HUDEP-2 (cell line): ENCODE data around the gene TFDP1.

ENCODE experiments used
- DNase-seq, 76 experiments: peaks; one replicate each; lab custom pipeline; 2025; ENCODE audit not compliant: unreplicated experiment in 76 of 76; lab: John Stamatoyannopoulos, UW

Gene TFDP1, protein sequence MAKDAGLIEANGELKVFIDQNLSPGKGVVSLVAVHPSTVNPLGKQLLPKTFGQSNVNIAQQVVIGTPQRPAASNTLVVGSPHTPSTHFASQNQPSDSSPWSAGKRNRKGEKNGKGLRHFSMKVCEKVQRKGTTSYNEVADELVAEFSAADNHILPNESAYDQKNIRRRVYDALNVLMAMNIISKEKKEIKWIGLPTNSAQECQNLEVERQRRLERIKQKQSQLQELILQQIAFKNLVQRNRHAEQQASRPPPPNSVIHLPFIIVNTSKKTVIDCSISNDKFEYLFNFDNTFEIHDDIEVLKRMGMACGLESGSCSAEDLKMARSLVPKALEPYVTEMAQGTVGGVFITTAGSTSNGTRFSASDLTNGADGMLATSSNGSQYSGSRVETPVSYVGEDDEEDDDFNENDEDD

DNA sequence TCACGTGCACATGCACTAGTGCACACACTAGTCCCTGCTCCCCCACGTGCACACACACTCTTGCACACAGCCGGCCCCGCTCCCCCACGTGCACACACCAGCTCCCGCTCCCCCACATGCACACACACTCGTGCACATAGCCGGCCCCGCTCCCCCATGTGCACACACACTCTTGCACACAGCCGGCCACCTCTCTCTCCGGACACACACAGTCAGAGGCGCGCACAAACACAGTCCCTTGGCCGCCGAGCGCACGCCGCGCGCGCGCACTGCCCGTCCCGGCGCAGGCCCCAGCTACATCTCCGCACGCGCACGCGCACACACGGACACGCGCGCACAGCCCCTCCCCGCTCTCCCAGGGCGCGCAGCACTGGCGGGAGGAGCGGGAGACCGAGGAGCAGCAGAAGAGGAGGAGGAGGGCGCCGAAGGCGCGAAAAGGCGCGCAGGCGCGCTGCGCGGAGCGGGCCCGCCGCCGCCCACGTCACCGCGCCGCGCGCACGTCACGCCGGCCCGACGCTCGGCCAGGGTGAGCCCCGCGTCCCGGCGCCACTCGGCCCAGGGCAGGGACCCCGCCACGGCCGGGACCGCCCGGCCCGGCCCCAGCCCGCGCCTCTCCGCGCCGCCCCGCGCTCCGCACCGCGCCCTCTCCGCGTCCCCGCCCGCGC, at the start of gene TFDP1:
TFDP1 (plus strand) TSS at position 549 of the 665 bp plus-strand sequence. CDS start 1,085 bp downstream, outside the sequence.
- DNase-seq = peak in 73 of 76 experiments; percentile 23 to 92 (median 83)

DNA sequence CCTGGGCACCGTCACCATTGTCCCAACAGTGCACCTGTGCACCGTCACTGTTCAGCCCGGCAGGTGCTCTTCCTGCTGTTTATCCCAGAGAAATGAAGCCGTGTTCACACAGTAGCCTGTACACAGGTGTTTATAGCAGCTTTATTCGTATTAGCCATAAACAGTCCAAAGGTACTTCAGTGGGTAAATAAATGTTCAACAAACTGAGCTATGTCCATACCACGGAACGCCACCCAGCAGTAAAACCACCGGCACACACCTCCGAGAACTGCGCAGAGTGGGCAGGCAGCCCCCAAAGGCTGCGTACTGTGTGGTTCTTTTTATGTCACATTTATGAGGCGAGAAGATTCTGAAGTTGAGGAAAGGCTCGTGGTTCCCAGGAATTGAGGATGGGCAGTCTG, 49.2 kb upstream of the TFDP1 start:
- no peak for DNase-seq

- no peak for DNase-seq
Observed at GRCh38 chr13:113536461-113537110, 48.0 kb upstream of the TFDP1 start.

GRCh38 chr13:113537205-113537604, 47.3 kb upstream of the TFDP1 start:
- DNase-seq = no peak

DNA sequence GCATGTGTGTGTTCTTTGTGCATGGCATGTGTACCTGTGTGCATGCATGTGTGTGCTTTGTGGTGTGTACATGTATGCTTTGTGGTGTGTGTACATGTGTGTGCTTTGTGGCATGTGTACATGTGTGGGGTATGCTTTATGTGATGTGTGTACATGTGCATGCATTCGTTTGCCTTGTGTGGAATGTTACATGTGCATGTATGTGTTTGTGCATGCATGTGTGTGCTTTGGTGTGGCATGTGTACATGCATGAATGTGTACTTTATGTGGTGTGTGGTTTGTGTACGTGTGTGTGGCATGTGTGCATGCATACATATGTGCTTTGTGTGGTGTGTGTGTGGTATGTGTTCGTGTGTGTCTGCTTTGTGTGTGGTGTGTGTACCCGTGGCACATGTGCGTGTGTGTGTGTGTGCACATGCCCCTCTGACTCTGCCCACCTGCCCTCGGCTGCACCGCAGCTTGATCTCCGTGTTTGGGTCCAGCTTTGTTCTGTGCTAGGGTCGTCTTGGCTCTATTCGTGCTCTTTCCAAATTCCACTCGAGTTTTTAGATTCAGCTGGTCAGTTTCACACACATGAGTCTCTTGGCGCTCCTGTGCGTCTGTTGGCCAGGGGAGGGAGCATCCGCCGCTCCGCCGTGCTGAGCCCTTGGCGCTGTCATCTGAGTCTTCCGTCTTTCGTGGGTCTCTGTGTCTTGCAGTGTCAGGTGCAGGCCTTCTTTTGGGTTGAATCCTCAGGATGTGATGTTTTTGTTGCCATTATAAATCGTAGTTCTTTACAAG, 46.5 kb upstream of the TFDP1 start:
- no peak for DNase-seq

- DNase-seq = no peak
Observed at GRCh38 chr13:113538689-113539058, 45.9 kb upstream of the TFDP1 start.

- no peak for DNase-seq
Observed at GRCh38 chr13:113539176-113539575, 45.4 kb upstream of the TFDP1 start.

- DNase-seq = no peak
Observed at GRCh38 chr13:113539822-113540221, 44.7 kb upstream of the TFDP1 start.

DNA sequence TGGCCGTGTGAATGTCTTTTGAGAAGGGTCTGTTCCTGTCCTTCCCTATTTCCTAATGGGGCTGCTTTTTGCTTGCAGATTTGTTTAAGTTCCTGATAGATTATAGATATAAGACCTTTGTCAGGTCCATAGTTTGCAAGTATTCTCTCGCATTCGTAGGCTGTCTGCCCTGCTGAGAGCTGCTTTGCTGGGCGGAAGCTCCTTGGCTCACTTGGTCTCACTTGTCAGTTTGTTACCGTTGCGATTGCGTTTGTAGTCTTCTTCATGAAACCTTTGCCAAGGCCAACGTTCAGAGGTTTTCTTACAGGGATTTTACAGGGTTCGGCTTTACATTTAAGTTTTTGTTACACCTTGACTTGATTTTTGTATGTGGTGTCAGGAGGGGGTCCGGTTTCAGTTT, 44.0 kb upstream of the TFDP1 start:
- no peak for DNase-seq

GRCh38 chr13:113542751-113543424, 41.7 kb upstream of the TFDP1 start:
- DNase-seq = no peak

DNA sequence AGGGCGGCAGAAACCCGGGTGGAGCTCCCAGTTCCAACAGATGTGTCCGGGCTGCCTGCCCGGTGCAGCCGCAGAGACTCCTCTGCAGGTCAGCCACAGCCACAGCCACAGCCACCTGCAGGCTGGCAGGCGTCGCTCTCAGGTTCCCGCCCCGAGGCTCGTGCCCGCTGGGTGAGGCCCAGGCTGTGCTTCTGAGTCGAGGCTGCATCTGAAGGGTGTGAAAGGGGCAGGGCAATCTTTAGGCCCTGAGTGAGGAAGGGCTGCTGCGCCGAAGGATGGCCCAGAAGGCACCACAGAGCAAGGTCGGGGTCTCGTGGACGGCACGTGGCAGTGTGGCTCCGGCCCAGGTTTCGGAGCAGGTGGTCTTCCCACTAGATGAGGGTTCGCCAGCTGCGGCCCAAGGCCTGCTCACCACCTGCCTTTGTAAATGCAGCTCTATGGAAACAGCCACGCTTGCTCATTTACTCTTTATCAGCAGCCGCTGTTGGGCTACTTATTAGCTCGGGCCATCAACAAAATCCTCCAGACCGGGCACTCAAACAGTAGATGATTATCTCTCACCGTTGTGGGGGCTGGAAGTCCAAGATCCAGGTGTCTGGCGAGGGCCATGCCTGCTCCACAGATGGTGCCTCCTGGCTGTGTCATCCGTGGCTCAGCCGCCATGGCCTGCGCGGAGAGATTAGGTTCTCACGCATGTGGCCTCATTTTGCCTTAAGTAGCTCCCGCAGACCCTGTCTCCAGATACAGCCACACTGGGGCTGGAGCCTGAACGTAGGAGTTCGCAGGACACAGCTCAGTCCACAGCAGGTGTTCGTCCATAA, 40.3 kb upstream of the TFDP1 start:
- no peak for DNase-seq

GRCh38 chr13:113544896-113545295, 39.7 kb upstream of the TFDP1 start:
- DNase-seq = no peak

DNA sequence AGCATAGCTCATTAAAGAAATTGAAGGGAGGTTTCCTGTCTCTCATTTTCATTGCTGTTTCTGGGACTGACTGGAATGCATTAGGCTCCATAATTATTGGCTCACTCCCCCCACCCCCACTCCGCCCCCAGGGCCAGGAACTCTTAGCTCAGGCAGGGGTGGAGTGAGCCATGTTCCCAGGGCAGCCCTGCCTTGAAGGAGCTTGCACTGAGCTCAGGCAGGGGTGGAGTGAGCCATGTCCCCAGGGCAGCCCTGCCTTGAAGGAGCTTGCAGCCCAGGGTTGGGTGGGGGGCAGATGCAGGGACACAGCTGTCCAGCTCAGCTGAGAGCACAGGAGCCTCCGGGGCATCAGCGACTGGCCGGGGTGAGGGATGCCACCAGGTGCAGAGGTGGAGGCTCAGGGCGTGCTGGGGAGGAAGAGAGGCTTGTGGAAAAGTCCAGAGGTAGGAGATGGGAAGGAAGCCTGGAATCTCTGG, 39.1 kb upstream of the TFDP1 start:
- no peak for DNase-seq

DNA sequence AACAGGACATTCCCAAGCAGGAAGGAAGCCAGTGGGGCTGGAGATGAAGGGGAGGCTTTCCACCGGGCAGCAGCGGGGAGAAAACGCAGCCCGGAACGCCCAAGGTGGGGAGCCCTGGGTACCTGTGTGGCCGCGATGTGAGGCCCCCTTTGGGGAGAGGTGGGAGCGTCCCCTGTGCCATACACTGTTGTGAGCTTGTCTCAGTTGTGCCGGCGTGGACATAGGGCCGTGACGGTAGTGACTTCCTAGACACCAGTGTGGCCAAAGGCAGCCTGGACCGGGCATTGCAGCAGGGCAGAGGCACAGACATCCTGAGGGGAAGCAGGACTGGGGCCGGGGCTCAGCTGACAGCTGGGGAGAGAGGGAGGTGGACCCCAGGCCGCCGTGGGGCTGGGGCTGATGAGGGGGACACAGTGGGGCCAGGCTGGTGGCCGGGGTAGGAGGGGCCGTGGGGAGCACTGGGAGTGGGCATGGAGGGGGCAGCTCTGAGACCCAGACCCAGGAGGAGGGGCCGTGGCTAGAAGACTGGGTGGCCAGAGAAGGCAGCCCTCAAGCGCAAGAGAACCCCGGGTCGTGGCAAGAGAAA, 38.5 kb upstream of the TFDP1 start:
- no peak for DNase-seq

GRCh38 chr13:113546571-113547237, 37.8 kb upstream of the TFDP1 start:
- DNase-seq = no peak

DNA sequence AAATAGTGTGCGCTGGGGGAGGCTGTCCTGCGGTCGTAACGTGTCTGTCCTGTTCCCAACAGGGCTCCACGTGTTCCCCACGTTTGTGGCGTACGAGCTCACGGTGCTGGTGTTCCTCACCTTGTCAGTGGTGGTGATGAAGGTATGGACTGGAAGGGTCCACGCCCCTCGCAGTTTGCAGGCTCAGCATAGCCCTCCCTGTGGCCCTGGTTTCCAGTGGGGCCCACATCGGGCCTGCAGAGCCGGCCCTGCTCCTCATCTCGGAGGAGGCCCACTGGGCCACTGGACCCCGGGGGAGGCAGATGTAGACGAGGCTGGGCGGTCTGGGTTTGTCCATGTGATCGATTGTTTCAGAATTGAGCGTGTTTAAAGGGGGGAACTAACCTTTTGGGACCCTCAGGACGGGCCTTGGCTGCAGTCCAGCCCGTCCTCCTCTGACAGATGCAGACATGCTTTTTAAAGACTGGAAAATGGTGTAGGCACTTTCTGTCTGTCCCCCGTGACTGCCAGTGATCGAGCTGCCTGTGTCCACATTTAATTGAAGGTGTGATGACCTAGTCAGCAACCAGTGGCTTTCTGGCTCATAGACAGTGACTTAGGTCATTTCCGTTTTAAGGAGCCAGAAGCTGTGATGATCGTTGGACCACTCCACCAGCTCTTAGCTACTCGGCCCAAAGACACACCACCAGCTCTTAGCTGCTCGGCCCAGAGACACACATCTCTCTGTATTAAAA, 37.1 kb upstream of the TFDP1 start:
- DNase-seq = no peak

DNA sequence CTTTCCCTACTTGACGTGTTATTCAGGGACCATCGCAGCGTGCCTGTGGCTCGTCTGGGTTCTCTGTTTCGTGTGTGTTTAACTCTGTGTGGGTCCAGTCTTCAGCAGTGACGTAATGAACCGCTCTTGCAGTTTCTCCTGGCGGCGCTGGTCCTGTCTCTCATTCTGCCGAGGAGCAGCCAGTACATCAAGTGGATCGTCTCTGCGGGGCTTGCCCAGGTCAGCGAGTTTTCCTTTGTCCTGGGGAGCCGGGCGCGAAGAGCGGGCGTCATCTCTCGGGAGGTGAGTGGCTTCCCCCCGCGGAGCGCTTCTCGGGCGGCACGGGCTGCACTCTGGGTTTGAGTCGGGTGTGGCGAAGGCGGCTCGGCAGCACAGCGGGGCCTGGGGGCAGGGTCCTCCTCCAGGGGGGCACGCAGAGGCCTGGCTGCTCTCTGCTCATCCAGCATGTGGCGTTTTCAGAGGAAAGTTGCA, 36.3 kb upstream of the TFDP1 start:
- no peak for DNase-seq
